ENCODE measurements around the gene FBXO4. TPM values are rescaled to one million over a fixed set of nuclear protein-coding genes. Genes with fewer than 3 reads are reported as not detected.

FBXO4 gene
- total RNA-seq, 4 donors from 2014 or later = 6.6 to 11.3 (median 8.8) TPM

DNA sequence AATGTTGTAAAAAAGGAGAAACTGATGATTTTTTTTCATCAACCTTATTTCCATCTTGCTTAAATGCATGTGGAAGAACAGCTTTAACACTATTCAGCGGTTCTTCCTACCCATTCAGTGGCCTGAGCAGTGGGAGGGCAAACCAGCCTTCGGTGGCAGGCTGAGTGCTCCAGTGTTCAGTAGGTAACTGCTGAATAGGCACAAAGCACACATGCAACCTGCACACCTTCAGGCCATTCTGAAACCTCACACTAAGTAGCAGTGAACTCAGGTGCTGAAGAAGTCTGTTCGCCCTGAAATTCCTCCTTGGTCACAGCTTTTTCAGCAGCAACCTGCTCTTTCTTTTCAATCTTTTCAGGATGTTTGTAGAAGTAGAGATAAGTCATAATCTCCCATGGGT lies 26.1 kb downstream of the FBXO4 start:
- WGBS, 2 donors = 80 to 90% methylated on average over 3 of the region's 3 CpGs
- intact Hi-C loops (cut with DNase I; ENCODE audit: low total_unique reads) = no loop called here
- no peak overlapping the region for H3K4me3 ChIP-seq (ENCODE audit: low read depth, poor library complexity, severe bottlenecking)
- no peak for DNase-seq (ENCODE audit: low spot score in 2 of 2)
- TF ChIP-seq, protein P1, sequence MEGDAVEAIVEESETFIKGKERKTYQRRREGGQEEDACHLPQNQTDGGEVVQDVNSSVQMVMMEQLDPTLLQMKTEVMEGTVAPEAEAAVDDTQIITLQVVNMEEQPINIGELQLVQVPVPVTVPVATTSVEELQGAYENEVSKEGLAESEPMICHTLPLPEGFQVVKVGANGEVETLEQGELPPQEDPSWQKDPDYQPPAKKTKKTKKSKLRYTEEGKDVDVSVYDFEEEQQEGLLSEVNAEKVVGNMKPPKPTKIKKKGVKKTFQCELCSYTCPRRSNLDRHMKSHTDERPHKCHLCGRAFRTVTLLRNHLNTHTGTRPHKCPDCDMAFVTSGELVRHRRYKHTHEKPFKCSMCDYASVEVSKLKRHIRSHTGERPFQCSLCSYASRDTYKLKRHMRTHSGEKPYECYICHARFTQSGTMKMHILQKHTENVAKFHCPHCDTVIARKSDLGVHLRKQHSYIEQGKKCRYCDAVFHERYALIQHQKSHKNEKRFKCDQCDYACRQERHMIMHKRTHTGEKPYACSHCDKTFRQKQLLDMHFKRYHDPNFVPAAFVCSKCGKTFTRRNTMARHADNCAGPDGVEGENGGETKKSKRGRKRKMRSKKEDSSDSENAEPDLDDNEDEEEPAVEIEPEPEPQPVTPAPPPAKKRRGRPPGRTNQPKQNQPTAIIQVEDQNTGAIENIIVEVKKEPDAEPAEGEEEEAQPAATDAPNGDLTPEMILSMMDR (IDR thresholded peaks at IDR 0.05) = no peak
- no peak for TF ChIP-seq POLR2A (IDR thresholded peaks at IDR 0.05)

DNA sequence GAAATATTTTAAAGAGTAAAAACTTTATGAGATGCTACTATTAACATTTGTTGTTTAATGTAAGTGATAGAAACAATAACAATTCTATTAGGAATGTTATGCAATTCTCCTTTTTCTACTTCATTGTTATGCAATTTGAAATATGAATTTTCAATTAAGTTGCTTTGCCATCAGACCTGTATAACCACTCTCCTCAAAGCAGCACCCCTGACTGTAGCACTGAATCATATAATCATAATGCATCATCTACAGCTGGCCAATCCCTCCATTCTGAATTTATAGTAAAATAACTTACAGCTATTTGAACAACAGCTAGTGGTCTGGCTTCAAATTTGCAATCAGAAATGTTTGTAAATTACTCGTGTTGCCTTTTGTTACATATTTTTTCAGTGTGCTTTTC lies 29.2 kb downstream of the FBXO4 start:
- no peak overlapping the region for H3K4me3 ChIP-seq (ENCODE audit: low read depth, poor library complexity, severe bottlenecking)
- no peak for DNase-seq (ENCODE audit: low spot score in 2 of 2)
- whole genome bisulfite sequencing, 2 donors = 74 to 91% methylated on average over 1 of the region's 1 CpG
- TF ChIP-seq POLR2A (IDR thresholded peaks at IDR 0.05) = no peak
- TF ChIP-seq, protein P1 (IDR thresholded peaks at IDR 0.05) = no peak
- intact Hi-C loops (cut with DNase I; ENCODE audit: low total_unique reads) = no loop called here

DNA sequence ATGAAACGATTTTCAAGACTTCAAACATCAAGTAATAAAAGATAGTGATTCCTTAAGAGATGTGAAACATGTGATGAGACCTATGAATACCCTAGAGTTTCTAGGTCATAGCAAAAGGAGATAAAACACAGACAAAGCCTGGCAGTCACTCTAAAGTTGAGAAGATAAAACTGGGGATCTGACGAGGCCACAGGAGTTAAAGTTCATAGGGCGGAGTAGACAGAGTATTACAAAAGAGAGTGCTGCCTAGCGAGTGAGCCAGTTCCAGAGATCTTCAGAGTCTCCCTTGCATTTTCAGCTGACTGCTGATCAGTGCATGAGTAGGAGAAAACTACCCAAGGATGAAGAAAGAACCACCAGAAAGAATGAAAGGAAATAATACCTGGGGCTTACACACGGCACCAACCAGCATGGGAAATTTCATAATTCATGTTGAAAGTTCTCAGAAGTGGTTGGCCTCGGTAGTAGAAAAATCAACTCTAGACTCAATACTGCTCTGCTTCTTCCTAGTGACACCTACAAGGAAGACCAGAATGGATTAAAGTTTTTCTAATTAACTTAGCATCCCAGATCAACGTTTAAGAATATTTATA lies 30.4 kb downstream of the FBXO4 start:
- 73 to 74% methylated on average over 7 of the region's 7 CpGs for WGBS, 2 donors
- H3K4me3 ChIP-seq (ENCODE audit: low read depth, poor library complexity, severe bottlenecking) = no peak overlapping the region
- no peak for TF ChIP-seq POLR2A (IDR thresholded peaks at IDR 0.05)
- TF ChIP-seq, protein P1 (IDR thresholded peaks at IDR 0.05) = no peak
- DNase-seq (ENCODE audit: low spot score in 2 of 2) = no peak
- intact Hi-C loops (cut with DNase I; ENCODE audit: low total_unique reads) = no loop called here

DNA sequence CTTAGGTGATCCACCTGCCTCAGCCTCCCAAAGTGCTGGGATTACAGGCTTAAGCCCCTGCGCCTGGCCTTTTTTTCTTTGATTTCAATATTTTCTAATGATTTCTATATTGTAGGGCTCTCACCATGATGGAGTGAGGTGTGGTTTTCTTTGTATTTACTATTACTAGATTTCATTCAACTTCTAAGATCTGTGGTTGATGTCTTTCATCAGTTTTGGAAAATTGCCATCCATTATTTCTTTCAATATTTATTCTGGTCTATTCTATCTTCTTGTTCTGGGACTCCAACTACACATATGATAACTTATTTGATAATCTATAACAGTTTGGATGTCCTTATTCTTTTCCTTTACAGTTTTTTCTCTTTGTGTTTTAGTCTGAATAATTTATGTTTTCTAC lies 31.9 kb downstream of the FBXO4 start:
- WGBS, 2 donors = 94 to 95% methylated on average over 1 of the region's 1 CpG
- TF ChIP-seq POLR2A (IDR thresholded peaks at IDR 0.05) = no peak
- TF ChIP-seq, protein P1 (IDR thresholded peaks at IDR 0.05) = no peak
- no peak overlapping the region for H3K4me3 ChIP-seq (ENCODE audit: low read depth, poor library complexity, severe bottlenecking)
- DNase-seq (ENCODE audit: low spot score in 2 of 2) = no peak
- intact Hi-C loops (cut with DNase I; ENCODE audit: low total_unique reads) = no loop called here

DNA sequence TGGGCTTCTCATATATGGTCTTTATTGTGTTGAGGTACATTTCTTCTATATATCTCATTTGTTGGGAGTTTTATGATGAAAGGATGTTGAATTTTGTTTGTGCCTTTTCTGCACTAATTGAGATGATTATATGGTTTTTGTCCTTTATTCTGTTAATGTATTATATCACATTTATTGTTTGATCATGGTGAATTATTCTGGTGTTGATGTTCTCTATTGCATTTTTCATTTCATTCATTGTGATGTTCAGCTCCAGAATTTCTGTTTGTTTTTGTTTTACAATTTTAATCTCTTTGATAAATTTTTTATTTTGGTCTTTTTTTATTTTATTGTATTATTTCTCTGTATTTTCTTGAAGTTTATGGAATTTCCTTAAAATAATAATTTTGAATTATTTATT lies 35.4 kb downstream of the FBXO4 start:
- TF ChIP-seq POLR2A (IDR thresholded peaks at IDR 0.05) = no peak
- TF ChIP-seq, protein P1 (IDR thresholded peaks at IDR 0.05) = no peak

DNA sequence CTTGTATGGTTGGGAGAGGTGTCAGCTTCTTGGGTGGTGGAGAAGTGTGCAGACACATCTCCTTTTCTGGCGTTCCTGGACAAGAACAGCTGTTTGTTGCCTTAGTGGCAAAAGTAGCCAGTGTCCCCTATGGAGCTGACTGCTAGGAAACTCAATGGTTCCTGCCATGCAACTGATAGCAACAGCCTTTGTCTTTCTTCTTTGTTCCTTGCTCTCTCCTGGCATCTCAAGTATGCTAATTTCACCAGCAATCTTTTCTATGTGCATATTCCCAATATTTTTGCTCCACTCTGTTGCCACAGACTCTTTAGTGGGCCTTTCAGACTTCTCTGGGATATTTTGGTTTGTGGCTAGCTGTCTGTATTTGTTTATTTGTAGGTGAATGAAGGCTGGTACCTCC lies 36.7 kb downstream of the FBXO4 start:
- TF ChIP-seq, protein P1 (IDR thresholded peaks at IDR 0.05) = no peak
- no peak for TF ChIP-seq POLR2A (IDR thresholded peaks at IDR 0.05)
- no peak overlapping the region for H3K4me3 ChIP-seq (ENCODE audit: low read depth, poor library complexity, severe bottlenecking)
- intact Hi-C loops (cut with DNase I; ENCODE audit: low total_unique reads) = no loop called here
- DNase-seq (ENCODE audit: low spot score in 2 of 2) = no peak
- WGBS, 2 donors = 95 to 100% methylated on average over 1 of the region's 1 CpG

More for the DNA sequence above, 35.4 kb downstream of the FBXO4 start:
- intact Hi-C loops (cut with DNase I; ENCODE audit: low total_unique reads) = no loop called here
- DNase-seq (ENCODE audit: low spot score in 2 of 2) = no peak
- H3K4me3 ChIP-seq (ENCODE audit: low read depth, poor library complexity, severe bottlenecking) = no peak overlapping the region
